Tibial artery (tissue), 4 donors: ENCODE measurements around the gene CAMKMT.

ENCODE experiments used
- DNase-seq, 2 donors: peaks; one replicate each; pipeline ENCODE4 v3.0.0-alpha.2; 2019
- H3K27ac ChIP-seq, 2 donors: fragments of 200-600 bp; sonication (generic) in 1 of 2; 1 replicate in 1 of 2; 2 replicates in 1 of 2; pipeline ENCODE4 v1.5.1; 2018 to 2019; ENCODE audit warnings: mild to moderate bottlenecking in 1 of 2
- H3K27me3 ChIP-seq, 2 donors: fragments of 200-600 bp; sonication (generic) in 1 of 2; one replicate each; pipeline versions ENCODE4 v1.5.1 to v1.6.0; 2016 to 2019
- H3K36me3 ChIP-seq, 3 donors: fragments of 200-600 bp; sonication (generic) in 2 of 3; one replicate each; pipeline ENCODE4 v1.5.1; 2016 to 2019; ENCODE audit warnings: mild to moderate bottlenecking in 2 of 3
- H3K4me1 ChIP-seq, 4 donors: fragments of 200-600 bp; sonication (generic) in 2 of 4; 1 replicate in 3 of 4; 2 replicates in 1 of 4; pipeline ENCODE4 v1.5.1; 2016 to 2019
- H3K4me3 ChIP-seq, 2 donors: fragments of 200-600 bp; sonication (generic) in 1 of 2; 1 replicate in 1 of 2; 2 replicates in 1 of 2; pipeline ENCODE4 v1.5.1; 2018 to 2019; ENCODE audit warnings: mild to moderate bottlenecking in 2 of 2
- H3K9me3 ChIP-seq, 3 donors: fragments of 200-600 bp; sonication (generic) in 1 of 3; one replicate each; pipeline ENCODE4 v1.5.1; 2016 to 2019
- intact Hi-C: fragments of 100-400 bp; cut with DNase I; formaldehyde crosslinking; loops from one replicate; pipeline ENCODE4 v1.15.0; 2023; ENCODE audit warnings: low total_unique reads
- TF ChIP-seq, protein P1 (sequence below), 2 experiments: fragments of 200-600 bp in 1 of 2; fragments of 450-650 bp in 1 of 2; IDR thresholded peaks; one replicate each; pipeline ENCODE4 v1.5.1; 2017 to 2019; ENCODE audit warnings: antibody characterized with exemption in 2 of 2, mild to moderate bottlenecking in 1 of 2, moderate library complexity in 1 of 2

CAMKMT gene

GRCh38 chr2:44692821-44693220 is 331.1 kb downstream of the CAMKMT start:
- no peak overlapping the region for H3K4me3 ChIP-seq
- no peaks in the 10 kb centered on the region for H3K9me3 ChIP-seq
- H3K4me1 ChIP-seq = no peaks in the 10 kb centered on the region
- intact Hi-C loops = no loop called here
- H3K36me3 ChIP-seq = no peaks in the 10 kb centered on the region
- H3K27ac ChIP-seq = no peak overlapping the region
- no peak for DNase-seq
- TF ChIP-seq, protein P1, sequence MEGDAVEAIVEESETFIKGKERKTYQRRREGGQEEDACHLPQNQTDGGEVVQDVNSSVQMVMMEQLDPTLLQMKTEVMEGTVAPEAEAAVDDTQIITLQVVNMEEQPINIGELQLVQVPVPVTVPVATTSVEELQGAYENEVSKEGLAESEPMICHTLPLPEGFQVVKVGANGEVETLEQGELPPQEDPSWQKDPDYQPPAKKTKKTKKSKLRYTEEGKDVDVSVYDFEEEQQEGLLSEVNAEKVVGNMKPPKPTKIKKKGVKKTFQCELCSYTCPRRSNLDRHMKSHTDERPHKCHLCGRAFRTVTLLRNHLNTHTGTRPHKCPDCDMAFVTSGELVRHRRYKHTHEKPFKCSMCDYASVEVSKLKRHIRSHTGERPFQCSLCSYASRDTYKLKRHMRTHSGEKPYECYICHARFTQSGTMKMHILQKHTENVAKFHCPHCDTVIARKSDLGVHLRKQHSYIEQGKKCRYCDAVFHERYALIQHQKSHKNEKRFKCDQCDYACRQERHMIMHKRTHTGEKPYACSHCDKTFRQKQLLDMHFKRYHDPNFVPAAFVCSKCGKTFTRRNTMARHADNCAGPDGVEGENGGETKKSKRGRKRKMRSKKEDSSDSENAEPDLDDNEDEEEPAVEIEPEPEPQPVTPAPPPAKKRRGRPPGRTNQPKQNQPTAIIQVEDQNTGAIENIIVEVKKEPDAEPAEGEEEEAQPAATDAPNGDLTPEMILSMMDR (IDR thresholded peaks at IDR 0.05) = no peak
- no peaks in the 10 kb centered on the region for H3K27me3 ChIP-seq

DNA sequence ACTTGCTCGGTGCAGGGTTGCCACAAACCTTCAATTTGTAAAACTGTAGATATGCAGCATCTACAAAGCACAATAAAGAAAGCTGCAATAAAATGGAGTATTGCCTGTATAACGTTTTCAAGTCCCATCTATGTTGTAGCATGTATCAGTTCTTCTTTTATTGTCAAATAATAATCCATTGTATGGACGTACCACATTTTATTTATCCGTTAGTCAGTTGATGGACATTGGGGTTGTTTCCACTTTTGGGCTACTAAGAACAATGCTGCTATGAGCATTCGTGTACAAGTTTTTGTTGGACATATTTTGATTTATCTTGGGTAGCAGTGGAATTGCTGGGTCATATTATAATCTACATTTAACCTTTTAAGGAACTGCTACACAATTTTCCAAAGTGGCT is 339.1 kb downstream of the CAMKMT start:
- no peaks in the 10 kb centered on the region for H3K4me1 ChIP-seq
- H3K4me3 ChIP-seq = no peak overlapping the region
- DNase-seq = no peak
- H3K9me3 ChIP-seq = no peaks in the 10 kb centered on the region
- H3K27ac ChIP-seq = no peak overlapping the region
- intact Hi-C loops = no loop called here
- no peaks in the 10 kb centered on the region for H3K36me3 ChIP-seq
- no peaks in the 10 kb centered on the region for H3K27me3 ChIP-seq
- TF ChIP-seq, protein P1 (IDR thresholded peaks at IDR 0.05) = no peak

- Histone ChIP-seq H3K27me3 (no peaks in the 10 kb centered on the region), H3K9me3 (no peaks in the 10 kb centered on the region), H3K4me1 (no peaks in the 10 kb centered on the region), H3K4me3 (no peak overlapping the region), H3K27ac (no peak overlapping the region), H3K36me3 (no peaks in the 10 kb centered on the region)
- TF ChIP-seq, protein P1 (IDR thresholded peaks at IDR 0.05) = no peak
- intact Hi-C loops = no loop called here
- DNase-seq = no peak
Measured at GRCh38 chr2:44705356-44705755, 343.6 kb downstream of the CAMKMT start.

DNA sequence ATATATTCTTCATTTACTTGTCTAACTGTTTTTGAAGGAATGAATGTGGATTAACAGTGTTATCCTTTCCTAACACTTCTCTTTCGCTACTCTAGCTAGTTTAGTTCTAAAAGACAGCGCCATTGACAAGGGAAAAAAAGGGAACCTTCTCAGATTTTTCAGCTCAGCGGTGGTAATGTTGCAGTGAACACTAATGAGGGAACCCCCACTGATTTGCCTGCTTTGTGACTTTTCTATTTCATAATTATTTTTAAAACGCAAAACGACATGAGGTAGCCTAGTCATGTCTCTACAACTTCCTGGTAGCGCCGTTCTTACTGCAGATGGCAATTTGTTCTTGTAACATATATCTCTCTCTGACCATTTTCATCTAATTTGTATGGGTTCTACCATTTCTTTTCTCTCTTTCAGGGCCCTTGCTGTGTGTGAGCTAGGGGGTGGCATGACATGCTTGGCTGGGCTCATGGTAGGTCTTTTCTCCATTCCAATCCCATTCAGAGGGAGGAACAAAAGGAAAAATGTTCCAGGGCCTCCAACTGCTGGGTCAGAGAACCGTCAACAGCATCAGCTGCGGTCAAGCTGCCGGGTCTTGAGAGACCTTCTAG is 344.2 kb downstream of the CAMKMT start:
- TF ChIP-seq, protein P1 (IDR thresholded peaks at IDR 0.05) = no peak
- intact Hi-C loops = no loop called here
- no peaks in the 10 kb centered on the region for H3K36me3 ChIP-seq
- no peak overlapping the region for H3K4me3 ChIP-seq
- H3K27me3 ChIP-seq = no peaks in the 10 kb centered on the region
- H3K9me3 ChIP-seq = no peaks in the 10 kb centered on the region
- no peak for DNase-seq
- no peaks in the 10 kb centered on the region for H3K4me1 ChIP-seq
- no peak overlapping the region for H3K27ac ChIP-seq

DNA sequence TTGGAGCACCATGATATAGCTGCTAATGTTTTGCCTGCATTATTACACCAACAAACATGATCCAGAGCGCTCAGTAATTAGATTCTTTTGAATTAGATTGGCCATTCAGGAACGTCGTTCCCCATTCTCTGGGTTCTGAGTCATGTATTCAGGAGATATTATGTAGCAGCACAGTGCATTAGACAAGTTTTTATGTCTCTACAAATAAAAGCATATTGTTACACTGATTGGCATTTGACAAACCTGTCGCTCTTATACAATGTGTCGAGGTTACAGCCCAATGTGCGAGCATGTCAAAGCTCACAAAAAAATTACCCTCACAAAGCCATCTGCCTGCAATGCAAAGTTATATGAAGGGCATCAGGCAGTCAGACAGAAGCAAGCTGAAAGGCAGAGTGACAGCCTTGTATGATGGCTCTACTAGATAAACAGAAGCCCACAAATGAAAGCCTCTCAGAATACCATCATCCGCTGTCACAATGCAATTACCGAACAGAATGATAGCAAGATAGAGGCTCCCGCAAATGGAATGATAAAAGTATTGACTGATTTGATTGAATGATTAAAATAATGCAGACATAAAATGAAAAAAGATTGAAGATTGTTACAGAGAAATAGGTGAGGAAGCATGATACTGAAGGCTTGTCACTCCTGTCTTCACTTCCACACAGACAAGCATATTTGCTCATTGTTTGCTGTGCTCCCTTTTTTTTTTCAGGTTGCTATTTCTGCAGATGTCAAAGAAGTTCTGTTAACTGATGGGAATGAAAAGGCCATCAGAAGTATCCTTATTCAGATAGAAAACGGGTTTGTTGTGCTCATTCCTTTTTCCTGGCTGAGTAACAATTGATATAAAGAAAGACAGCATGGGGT is 345.2 kb downstream of the CAMKMT start:
- no peaks in the 10 kb centered on the region for H3K9me3 ChIP-seq
- H3K36me3 ChIP-seq = no peaks in the 10 kb centered on the region
- TF ChIP-seq, protein P1 (IDR thresholded peaks at IDR 0.05) = no peak
- H3K4me1 ChIP-seq = no peaks in the 10 kb centered on the region
- no peak for DNase-seq
- H3K27ac ChIP-seq = no peak overlapping the region
- no peaks in the 10 kb centered on the region for H3K27me3 ChIP-seq
- intact Hi-C loops = no loop called here
- no peak overlapping the region for H3K4me3 ChIP-seq
